ENCODE results near the gene GNB1L. TPM values are rescaled to one million over a fixed set of nuclear protein-coding genes. Genes with fewer than 3 reads are reported as not detected.

GNB1L gene
- total RNA-seq, 1 experiment from 2014 or later, result 12.2 TPM

DNA sequence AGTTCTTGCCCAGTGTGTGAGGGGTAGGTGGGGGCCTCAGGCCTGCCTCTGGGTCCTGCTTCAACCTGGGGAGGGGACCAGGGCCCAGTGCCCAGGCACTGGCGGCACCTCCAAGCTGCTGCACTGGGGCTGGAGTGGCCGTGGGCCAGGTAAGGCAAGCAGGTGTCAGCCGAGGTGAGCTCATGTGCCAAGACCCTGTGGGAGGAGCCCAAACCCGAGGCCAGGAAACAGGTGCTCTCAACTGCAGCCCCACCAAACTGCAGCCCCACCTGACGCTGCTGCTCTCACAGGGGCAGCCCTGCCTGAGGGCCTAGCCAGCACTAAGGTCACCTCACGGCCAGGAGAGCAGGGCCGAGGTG lies 18.1 kb upstream of the GNB1L start:
- ATAC-seq (no peak), DNase-seq (ENCODE audit: low read depth, low spot score) (no peak)
- no TSS peak for BruUV-seq (replicated peaks)
- POLR2A ChIA-PET, result no interaction called here
- Histone ChIP-seq H3K9me3 (ENCODE audit: control insufficient read depth, insufficient read depth, low read depth, low read length) (no peaks in the 10 kb centered on the region), H3K36me3 (ENCODE audit: control insufficient read depth, insufficient read depth, low read length) (no peaks in the 10 kb centered on the region), H3K4me3 (ENCODE audit: low read depth in 2 of 2, low read length in 2 of 2) (no peak overlapping the region), H3K27ac (ENCODE audit: low read length) (peak overlapping the region; percentile 54), H3K27me3 (ENCODE audit: control insufficient read depth, insufficient read depth, low read length) (no peaks in the 10 kb centered on the region), H3K4me1 (ENCODE audit: control insufficient read depth, insufficient read depth, low read length) (peaks cover 50% of the 10 kb centered on the region)
- no peak for TF ChIP-seq TCF7L2 (IDR thresholded peaks at IDR 0.05; ENCODE audit: low read depth, low read length)
- TF ChIP-seq, protein P1, sequence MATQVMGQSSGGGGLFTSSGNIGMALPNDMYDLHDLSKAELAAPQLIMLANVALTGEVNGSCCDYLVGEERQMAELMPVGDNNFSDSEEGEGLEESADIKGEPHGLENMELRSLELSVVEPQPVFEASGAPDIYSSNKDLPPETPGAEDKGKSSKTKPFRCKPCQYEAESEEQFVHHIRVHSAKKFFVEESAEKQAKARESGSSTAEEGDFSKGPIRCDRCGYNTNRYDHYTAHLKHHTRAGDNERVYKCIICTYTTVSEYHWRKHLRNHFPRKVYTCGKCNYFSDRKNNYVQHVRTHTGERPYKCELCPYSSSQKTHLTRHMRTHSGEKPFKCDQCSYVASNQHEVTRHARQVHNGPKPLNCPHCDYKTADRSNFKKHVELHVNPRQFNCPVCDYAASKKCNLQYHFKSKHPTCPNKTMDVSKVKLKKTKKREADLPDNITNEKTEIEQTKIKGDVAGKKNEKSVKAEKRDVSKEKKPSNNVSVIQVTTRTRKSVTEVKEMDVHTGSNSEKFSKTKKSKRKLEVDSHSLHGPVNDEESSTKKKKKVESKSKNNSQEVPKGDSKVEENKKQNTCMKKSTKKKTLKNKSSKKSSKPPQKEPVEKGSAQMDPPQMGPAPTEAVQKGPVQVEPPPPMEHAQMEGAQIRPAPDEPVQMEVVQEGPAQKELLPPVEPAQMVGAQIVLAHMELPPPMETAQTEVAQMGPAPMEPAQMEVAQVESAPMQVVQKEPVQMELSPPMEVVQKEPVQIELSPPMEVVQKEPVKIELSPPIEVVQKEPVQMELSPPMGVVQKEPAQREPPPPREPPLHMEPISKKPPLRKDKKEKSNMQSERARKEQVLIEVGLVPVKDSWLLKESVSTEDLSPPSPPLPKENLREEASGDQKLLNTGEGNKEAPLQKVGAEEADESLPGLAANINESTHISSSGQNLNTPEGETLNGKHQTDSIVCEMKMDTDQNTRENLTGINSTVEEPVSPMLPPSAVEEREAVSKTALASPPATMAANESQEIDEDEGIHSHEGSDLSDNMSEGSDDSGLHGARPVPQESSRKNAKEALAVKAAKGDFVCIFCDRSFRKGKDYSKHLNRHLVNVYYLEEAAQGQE (IDR thresholded peaks at IDR 0.05; ENCODE audit: insufficient read depth in 1 of 2, low read depth in 2 of 2, low read length in 1 of 2), result no peak
- TF ChIP-seq POLR2AphosphoS5 (IDR thresholded peaks at IDR 0.05; ENCODE audit: low read depth, low read length), result no peak
- TF ChIP-seq SIN3A (IDR thresholded peaks at IDR 0.05; ENCODE audit: borderline replicate concordance, insufficient read depth, low read depth, low read length), result no peak
- TF ChIP-seq, protein P2, sequence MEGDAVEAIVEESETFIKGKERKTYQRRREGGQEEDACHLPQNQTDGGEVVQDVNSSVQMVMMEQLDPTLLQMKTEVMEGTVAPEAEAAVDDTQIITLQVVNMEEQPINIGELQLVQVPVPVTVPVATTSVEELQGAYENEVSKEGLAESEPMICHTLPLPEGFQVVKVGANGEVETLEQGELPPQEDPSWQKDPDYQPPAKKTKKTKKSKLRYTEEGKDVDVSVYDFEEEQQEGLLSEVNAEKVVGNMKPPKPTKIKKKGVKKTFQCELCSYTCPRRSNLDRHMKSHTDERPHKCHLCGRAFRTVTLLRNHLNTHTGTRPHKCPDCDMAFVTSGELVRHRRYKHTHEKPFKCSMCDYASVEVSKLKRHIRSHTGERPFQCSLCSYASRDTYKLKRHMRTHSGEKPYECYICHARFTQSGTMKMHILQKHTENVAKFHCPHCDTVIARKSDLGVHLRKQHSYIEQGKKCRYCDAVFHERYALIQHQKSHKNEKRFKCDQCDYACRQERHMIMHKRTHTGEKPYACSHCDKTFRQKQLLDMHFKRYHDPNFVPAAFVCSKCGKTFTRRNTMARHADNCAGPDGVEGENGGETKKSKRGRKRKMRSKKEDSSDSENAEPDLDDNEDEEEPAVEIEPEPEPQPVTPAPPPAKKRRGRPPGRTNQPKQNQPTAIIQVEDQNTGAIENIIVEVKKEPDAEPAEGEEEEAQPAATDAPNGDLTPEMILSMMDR (IDR thresholded peaks at IDR 0.05), result no peak
- in situ Hi-C loops (cut with HindIII; ENCODE audit: low pct_unique_long_range_greater_than_20kb, low sequenced_read_pairs) (no loop called here), intact Hi-C loops (cut with micrococcal nuclease; ENCODE audit: unreplicated experiment) (no loop called here)
- CTCF ChIA-PET, result no interaction called here

- H3K36me3 ChIP-seq (ENCODE audit: control insufficient read depth, insufficient read depth, low read length), result no peaks in the 10 kb centered on the region
- H3K27me3 ChIP-seq (ENCODE audit: control insufficient read depth, insufficient read depth, low read length), result no peaks in the 10 kb centered on the region
- TF ChIP-seq, protein P2 (IDR thresholded peaks at IDR 0.05), result no peak
- TF ChIP-seq, protein P1 (IDR thresholded peaks at IDR 0.05; ENCODE audit: insufficient read depth in 1 of 2, low read depth in 2 of 2, low read length in 1 of 2), result no peak
- TF ChIP-seq TCF7L2 (IDR thresholded peaks at IDR 0.05; ENCODE audit: low read depth, low read length) (no peak), POLR2AphosphoS5 (IDR thresholded peaks at IDR 0.05; ENCODE audit: low read depth, low read length) (no peak), SIN3A (IDR thresholded peaks at IDR 0.05; ENCODE audit: borderline replicate concordance, insufficient read depth, low read depth, low read length) (no peak)
- H3K9me3 ChIP-seq (ENCODE audit: control insufficient read depth, insufficient read depth, low read depth, low read length), result no peaks in the 10 kb centered on the region
- intact Hi-C loops (cut with micrococcal nuclease; ENCODE audit: unreplicated experiment) (no loop called here), in situ Hi-C loops (cut with HindIII; ENCODE audit: low pct_unique_long_range_greater_than_20kb, low sequenced_read_pairs) (no loop called here)
- H3K4me1 ChIP-seq (ENCODE audit: control insufficient read depth, insufficient read depth, low read length), result peaks cover 44% of the 10 kb centered on the region
- ChIA-PET CTCF (no interaction called here), POLR2A (no interaction called here)
- ATAC-seq (no peak), DNase-seq (ENCODE audit: low read depth, low spot score) (no peak)
- BruUV-seq (replicated peaks), result no TSS peak
- H3K4me3 ChIP-seq (ENCODE audit: low read depth in 2 of 2, low read length in 2 of 2), result no peak overlapping the region
- peak overlapping the region; percentile 54; the same call in 1 of the 2 replicates for H3K27ac ChIP-seq (ENCODE audit: low read length)
Measured at GRCh38 chr22:19871845-19872778, 17.4 kb upstream of the GNB1L start.

All from Panc1 (cell line).